ENCODE results near the gene OLFML2A.

Gene OLFML2A

DNA sequence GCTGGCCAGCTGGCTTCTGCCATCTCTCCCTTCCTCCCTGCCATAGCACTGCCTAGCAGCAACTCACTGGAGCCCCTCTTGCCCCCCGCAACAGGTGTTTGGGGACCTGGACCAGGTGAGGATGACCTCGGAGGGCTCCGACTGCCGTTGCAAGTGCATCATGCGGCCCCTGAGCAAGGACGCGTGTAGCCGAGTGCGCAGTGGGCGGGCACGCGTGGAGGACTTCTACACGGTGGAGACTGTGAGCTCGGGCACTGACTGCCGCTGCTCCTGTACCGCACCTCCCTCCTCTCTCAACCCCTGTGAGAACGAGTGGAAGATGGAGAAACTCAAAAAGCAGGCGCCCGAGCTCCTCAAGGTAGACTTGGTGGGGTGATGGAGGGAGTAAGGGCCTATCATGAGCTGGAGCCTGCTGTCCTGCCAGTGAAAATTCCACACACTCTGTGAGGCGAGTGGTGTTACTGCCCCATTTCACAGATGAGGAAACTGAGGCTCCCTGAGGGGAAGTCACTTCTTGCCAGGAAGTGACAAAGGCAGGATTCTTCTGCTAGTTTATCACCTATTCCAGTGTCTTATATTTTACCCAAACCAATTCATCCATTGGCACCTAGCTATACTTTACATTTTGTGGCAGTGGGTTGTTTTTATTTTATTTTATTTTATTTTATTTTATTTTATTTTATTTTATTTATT is 10.1 kb downstream of the OLFML2A start:
- H3K9me3 ChIP-seq (ENCODE audit: low read length) = no peaks in the 10 kb centered on the region

DNA sequence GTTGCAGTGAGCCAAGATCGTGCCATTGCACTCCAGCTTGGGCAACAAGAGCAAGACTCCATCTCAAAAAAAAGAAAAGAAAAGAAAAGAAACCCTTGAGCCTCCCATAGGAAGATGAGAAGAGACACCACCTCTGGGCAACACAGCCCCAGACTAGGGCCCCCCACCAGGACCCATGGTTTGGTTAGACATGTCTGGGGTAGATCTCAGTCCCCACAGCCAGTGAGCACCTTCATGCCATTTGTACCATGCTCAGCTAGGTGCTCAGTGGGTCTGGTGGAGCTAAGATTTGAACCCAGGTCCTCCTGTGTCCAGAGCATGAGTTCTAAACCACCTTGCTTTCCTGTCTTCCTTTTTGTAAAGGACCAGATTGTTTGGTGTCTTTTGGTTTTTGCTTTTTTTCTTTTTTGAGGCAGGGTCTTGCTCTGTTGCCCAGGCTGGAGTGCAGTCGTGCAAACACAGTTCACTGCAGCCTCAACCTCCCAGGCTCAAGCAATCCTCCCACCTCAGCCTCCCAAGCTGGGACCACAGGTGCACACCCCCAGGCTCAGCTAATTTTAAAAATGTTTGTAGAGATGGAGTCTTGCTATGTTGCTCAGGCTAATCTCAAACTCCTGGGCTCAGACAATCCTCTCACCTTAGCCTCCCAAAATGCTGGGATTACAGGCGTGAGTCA is 11.7 kb downstream of the OLFML2A start:
- Histone ChIP-seq H3K4me3 (ENCODE audit: low read length) (no peak overlapping the region), H3K4me1 (ENCODE audit: insufficient read depth, low read length) (no peaks in the 10 kb centered on the region), H2AFZ (ENCODE audit: low read depth, low read length) (no peak overlapping the region), H3K9me3 (ENCODE audit: low read length) (no peaks in the 10 kb centered on the region), H3K27me3 (ENCODE audit: insufficient read depth, low read length) (peaks cover 5% of the 10 kb centered on the region), H3K36me3 (ENCODE audit: insufficient read depth, low read length) (no peaks in the 10 kb centered on the region)

More for the DNA sequence above, 10.1 kb downstream of the OLFML2A start:
- Histone ChIP-seq H3K36me3 (ENCODE audit: insufficient read depth, low read length) (no peaks in the 10 kb centered on the region), H3K27me3 (ENCODE audit: insufficient read depth, low read length) (peaks cover 3% of the 10 kb centered on the region), H3K4me1 (ENCODE audit: insufficient read depth, low read length) (no peaks in the 10 kb centered on the region), H3K4me3 (ENCODE audit: low read length) (no peak overlapping the region), H2AFZ (ENCODE audit: low read depth, low read length) (no peak overlapping the region)

DNA sequence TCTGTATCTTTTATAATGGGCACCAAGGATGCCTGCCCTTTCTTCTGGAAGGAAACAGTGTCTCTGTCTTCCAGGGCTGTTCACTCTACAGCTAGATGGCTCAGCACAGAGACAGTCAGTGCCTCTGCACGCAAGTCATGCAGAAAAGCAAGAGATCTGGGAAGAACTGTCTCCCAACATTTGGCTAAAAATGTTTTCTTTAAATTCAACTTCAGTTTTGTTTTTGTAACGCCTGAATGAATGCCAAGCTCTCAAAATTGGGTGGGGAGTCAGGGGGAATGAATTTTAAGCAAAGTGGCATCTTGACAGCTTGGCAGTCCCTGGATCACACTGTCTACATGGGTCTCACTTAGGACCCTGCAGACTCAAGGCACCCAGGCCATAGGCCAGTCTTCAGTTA is 12.6 kb downstream of the OLFML2A start:
- no peaks in the 10 kb centered on the region for H3K36me3 ChIP-seq (ENCODE audit: insufficient read depth, low read length)

DNA sequence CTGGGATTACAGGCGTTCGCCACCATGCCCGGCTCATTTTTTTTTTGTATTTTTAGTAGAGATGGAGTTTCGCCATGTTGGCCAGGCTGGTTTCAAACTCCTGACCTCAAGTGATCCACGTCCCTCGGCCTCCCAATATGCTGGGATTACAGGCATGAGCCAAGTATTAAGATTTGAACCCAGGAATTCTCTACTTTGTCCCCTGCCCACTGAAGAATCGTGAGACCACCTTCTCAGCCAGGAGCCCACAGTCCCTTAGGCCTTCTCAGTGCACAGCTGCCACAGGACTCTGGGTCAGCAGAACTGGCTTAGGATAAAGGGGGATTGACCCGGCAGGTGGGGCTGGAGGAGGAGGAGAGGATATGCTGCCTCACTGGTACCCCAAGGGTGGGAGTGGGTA is 13.4 kb downstream of the OLFML2A start:
- no peak overlapping the region for H3K4me3 ChIP-seq (ENCODE audit: low read length)
- H3K9me3 ChIP-seq (ENCODE audit: low read length) = no peaks in the 10 kb centered on the region
- no peak overlapping the region for H2AFZ ChIP-seq (ENCODE audit: low read depth, low read length)
- no peaks in the 10 kb centered on the region for H3K4me1 ChIP-seq (ENCODE audit: insufficient read depth, low read length)
- H3K27me3 ChIP-seq (ENCODE audit: insufficient read depth, low read length) = peaks cover 5% of the 10 kb centered on the region
- H3K36me3 ChIP-seq (ENCODE audit: insufficient read depth, low read length) = no peaks in the 10 kb centered on the region

More for the DNA sequence above, 12.6 kb downstream of the OLFML2A start:
- Histone ChIP-seq H2AFZ (ENCODE audit: low read depth, low read length) (no peak overlapping the region), H3K9me3 (ENCODE audit: low read length) (no peaks in the 10 kb centered on the region), H3K4me1 (ENCODE audit: insufficient read depth, low read length) (no peaks in the 10 kb centered on the region), H3K27me3 (ENCODE audit: insufficient read depth, low read length) (peaks cover 5% of the 10 kb centered on the region), H3K4me3 (ENCODE audit: low read length) (no peak overlapping the region)

DNA sequence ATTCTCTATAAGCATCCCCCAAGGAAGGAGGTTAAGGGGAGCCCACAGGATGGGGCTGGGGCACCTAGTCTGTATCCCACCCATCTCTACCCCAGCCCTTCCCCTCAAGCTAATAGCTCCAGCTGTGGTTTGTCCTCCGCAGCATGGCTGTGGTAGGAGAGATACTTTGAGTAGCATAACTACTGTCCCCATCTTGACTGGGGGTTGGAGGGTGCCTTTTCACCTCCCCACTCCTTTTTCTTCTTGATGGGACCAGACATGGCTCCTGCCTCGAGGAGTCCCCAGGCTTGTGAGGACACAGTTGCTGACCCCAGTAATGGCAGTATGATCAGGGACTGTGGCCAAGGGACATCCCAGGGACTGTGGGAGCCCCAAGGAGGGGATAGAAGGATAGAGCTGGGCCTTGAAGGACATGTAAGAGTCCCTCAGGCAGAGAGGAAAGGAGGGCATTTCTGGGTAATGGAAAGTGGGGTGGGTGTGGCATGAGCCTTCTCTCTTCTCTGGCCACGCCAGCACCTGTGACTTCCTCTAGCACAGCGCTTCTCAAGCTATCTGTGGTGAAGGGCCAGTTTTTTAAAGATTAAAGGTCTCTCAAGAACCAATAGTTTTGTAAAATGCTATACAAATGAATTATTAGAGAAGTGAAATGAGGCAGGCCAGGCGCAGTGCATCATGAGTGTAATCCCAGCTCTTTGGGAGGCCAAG is 14.0 kb downstream of the OLFML2A start:
- Histone ChIP-seq H2AFZ (ENCODE audit: low read depth, low read length) (no peak overlapping the region), H3K27me3 (ENCODE audit: insufficient read depth, low read length) (peaks cover 5% of the 10 kb centered on the region), H3K36me3 (ENCODE audit: insufficient read depth, low read length) (no peaks in the 10 kb centered on the region), H3K4me1 (ENCODE audit: insufficient read depth, low read length) (no peaks in the 10 kb centered on the region), H3K9me3 (ENCODE audit: low read length) (no peaks in the 10 kb centered on the region), H3K4me3 (ENCODE audit: low read length) (no peak overlapping the region)

DNA sequence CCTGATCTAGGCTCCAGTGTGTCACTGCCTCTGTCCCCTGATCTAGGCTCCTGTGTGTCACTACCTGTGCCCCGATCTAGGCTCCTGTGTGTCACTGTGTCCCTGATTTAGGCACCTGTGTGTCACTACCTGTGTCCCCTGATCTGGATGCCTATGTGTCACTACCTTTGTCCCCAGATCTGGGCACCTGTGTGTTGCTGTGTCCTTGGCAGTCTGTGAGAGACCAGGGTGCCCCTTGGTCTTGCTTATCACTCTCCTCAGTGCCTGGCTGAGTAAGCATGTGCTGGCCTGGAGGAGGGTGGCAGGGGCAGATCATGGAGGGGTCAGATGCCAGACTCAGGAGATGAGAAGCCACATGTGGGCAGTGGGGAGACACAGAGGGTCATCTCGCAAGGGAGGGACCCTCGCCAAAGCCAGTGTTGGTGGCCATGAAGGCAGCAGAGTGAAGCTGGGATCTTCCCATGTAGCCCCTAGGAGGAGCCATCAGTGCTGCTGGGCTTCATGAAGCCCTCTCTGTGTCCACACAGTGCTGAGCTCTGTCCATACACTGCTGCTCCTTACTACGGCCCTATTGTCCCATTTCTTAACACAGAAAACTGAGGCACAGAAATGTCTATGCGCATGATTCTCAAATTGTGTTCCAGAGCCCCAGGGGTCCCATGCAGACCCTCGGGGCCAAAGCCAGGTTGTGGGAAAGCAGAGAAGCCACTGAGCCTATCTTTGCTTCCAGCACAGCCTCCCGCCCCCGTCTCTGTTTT is 15.5 kb downstream of the OLFML2A start:
- H3K36me3 ChIP-seq (ENCODE audit: insufficient read depth, low read length) = no peaks in the 10 kb centered on the region
- H3K27me3 ChIP-seq (ENCODE audit: insufficient read depth, low read length) = peaks cover 8% of the 10 kb centered on the region
- H3K9me3 ChIP-seq (ENCODE audit: low read length) = no peaks in the 10 kb centered on the region
- H2AFZ ChIP-seq (ENCODE audit: low read depth, low read length) = no peak overlapping the region
- no peaks in the 10 kb centered on the region for H3K4me1 ChIP-seq (ENCODE audit: insufficient read depth, low read length)
- H3K4me3 ChIP-seq (ENCODE audit: low read length) = no peak overlapping the region

DNA sequence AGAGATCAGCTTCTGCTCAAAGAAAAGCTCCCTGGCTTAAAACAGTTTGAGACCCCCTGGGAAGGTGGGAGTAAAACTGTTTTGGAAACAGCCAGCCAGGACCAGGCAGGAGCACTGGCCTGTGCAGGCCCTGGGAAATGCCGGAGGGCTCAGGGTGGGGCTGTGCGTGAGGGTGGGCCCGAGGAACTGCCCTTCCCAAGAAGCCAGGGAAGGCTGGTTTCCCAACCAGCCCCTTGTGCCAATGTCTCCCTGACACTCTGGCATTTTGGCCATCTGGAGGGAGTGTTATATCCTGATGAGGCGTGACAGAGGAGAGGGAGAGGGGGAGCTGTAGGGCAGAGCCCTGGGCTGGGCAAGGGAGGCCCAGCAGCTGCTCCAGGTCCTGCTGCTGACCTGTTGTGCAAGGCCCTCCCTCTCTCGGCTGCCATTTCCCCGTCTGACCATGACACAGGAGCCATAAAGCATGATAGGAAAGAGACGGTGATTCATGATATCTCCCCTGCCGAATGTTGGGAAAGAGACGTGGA is 16.1 kb downstream of the OLFML2A start:
- Histone ChIP-seq H2AFZ (ENCODE audit: low read depth, low read length) (no peak overlapping the region), H3K4me1 (ENCODE audit: insufficient read depth, low read length) (no peaks in the 10 kb centered on the region), H3K9me3 (ENCODE audit: low read length) (no peaks in the 10 kb centered on the region), H3K27me3 (ENCODE audit: insufficient read depth, low read length) (peaks cover 8% of the 10 kb centered on the region), H3K4me3 (ENCODE audit: low read length) (no peak overlapping the region), H3K36me3 (ENCODE audit: insufficient read depth, low read length) (no peaks in the 10 kb centered on the region)

DNA sequence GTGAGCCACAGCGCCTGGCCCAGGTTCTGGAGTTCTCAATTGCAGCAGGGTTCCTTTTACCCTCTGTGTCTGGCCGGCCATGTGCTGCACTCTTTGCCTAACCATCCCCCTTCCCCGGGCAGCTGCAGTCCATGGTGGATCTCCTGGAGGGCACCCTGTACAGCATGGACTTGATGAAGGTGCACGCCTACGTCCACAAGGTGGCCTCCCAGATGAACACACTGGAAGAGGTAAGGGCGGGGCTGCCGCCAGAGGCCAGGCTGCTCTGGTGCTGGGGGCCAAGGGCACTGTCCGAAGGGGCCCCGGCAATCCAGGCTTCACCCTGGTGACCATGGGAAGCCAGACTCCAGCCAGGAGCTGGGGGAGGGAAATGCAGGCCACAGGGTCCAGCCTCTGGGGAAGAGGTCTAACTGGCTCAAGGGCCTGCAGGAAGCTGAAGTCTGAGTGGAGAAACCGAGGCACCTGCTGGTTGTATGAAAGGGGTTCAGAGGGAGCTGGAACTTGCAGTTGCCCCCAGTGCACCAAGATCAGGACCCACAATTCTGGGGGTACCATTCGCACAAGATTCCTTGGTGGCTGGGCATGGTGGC is 18.1 kb downstream of the OLFML2A start:
- Histone ChIP-seq H3K36me3 (ENCODE audit: insufficient read depth, low read length) (no peaks in the 10 kb centered on the region), H3K27me3 (ENCODE audit: insufficient read depth, low read length) (peaks cover 8% of the 10 kb centered on the region), H2AFZ (ENCODE audit: low read depth, low read length) (no peak overlapping the region), H3K9me3 (ENCODE audit: low read length) (no peaks in the 10 kb centered on the region), H3K4me3 (ENCODE audit: low read length) (no peak overlapping the region), H3K4me1 (ENCODE audit: insufficient read depth, low read length) (no peaks in the 10 kb centered on the region)

DNA sequence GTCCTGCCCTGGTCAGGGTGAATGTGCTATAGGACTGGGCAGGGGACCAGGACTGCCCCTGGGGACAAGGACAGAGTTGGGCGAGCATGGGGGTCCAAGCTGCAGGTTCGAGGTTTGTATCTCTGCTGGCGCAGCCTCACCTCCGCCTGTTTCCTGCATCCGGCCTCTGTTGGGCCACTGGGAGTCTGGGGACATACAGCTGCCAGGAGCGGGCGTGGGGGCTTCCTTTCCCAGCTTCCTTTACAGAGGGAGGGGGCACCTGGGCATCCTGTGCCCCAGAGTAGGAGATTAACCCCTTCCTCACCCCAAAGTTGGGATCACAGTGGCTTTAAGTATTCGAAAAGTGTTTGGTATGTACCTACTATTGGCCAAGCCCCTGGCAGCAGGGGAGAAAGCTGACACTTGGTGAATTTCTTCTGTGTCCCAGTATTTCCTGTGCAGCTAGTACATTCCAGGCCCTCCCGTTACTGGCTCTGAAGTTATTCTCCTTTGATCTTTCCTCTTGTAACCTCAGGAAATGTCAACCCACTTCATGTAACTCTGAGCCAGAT is 19.0 kb downstream of the OLFML2A start:
- peaks cover 9% of the 10 kb centered on the region for H3K27me3 ChIP-seq (ENCODE audit: insufficient read depth, low read length)

DNA sequence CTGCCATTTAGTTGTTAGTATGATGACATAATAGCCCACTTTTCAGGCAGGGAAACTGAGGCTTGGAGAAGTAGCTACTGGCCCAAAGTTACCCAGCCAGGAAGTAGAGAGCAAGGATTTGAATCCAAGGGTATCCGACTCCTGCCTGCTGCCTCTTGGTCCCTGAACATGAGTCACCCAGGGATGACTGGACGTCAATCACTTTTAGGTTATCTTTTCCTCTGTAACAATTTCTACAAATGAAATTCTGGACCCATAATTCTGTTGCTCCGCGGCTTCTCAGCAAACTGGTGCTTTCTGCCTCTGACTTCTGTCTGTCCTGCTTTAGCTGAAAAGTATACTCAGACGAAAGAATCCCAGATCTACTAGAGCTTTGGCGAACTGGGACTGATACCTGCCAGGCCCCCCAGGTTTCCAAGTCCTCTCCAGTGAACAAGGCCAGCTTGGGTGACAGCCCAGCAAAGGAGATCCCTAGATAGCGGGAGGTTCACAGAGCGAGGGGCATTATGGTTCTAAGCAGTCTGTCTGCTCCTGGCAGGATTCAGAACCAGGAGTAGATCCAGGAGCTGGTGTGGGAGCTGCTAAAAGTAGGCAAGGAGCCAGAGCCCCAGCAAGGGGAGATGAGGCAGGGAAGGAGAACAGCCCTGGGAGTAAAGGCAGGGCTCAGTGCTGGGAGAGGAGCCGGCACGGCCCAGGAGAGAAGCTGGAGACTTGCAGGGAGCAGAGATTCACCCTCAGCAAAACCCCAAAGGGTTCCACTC is 20.6 kb downstream of the OLFML2A start:
- H2AFZ ChIP-seq (ENCODE audit: low read depth, low read length) = no peak overlapping the region
- H3K4me3 ChIP-seq (ENCODE audit: low read length) = no peak overlapping the region
- no peaks in the 10 kb centered on the region for H3K36me3 ChIP-seq (ENCODE audit: insufficient read depth, low read length)
- H3K9me3 ChIP-seq (ENCODE audit: low read length) = no peaks in the 10 kb centered on the region
- H3K27me3 ChIP-seq (ENCODE audit: insufficient read depth, low read length) = peaks cover 10% of the 10 kb centered on the region
- H3K4me1 ChIP-seq (ENCODE audit: insufficient read depth, low read length) = no peaks in the 10 kb centered on the region

More for the DNA sequence above, 19.0 kb downstream of the OLFML2A start:
- Histone ChIP-seq H3K36me3 (ENCODE audit: insufficient read depth, low read length) (no peaks in the 10 kb centered on the region), H3K9me3 (ENCODE audit: low read length) (no peaks in the 10 kb centered on the region), H3K4me3 (ENCODE audit: low read length) (no peak overlapping the region), H3K4me1 (ENCODE audit: insufficient read depth, low read length) (no peaks in the 10 kb centered on the region), H2AFZ (ENCODE audit: low read depth, low read length) (no peak overlapping the region)

DNA sequence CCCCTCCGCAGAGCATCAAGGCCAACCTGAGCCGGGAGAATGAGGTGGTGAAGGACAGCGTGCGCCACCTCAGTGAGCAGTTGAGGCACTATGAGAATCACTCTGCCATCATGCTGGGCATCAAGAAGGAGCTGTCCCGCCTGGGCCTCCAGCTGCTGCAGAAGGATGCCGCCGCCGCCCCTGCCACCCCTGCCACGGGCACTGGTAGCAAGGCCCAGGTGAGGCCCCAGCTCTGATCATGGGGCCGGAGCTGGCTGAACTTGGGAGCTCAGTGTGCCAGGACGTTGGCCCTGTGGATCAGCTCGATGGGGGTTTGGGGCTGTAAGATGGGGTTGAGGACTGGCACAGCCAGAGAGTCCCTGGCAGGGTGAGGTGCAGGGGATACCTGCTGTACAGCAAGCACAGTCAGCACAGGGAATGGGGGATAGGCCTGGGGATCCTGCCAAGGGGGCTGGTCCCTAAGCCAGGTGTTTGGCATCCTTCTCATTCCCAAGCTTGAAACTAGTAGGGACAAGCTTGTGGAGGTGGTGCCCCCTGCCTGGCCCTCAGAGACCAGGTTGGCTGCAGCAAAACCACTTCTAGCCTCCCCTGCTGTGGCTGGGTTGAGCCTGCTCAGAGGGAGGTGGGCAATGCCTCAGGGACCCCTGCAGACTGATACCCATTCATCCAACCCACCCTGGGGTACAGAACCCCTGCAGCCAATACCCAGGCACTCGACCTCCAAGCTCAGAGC is 22.5 kb downstream of the OLFML2A start:
- H3K4me3 ChIP-seq (ENCODE audit: low read length) = no peak overlapping the region
- H3K27me3 ChIP-seq (ENCODE audit: insufficient read depth, low read length) = peaks cover 10% of the 10 kb centered on the region
- H3K4me1 ChIP-seq (ENCODE audit: insufficient read depth, low read length) = no peaks in the 10 kb centered on the region
- no peak overlapping the region for H2AFZ ChIP-seq (ENCODE audit: low read depth, low read length)
- no peaks in the 10 kb centered on the region for H3K9me3 ChIP-seq (ENCODE audit: low read length)
- H3K36me3 ChIP-seq (ENCODE audit: insufficient read depth, low read length) = no peaks in the 10 kb centered on the region

Data from neuron (in vitro differentiated cells).